Measurements from ENCODE around the gene BMP2.

DNA sequence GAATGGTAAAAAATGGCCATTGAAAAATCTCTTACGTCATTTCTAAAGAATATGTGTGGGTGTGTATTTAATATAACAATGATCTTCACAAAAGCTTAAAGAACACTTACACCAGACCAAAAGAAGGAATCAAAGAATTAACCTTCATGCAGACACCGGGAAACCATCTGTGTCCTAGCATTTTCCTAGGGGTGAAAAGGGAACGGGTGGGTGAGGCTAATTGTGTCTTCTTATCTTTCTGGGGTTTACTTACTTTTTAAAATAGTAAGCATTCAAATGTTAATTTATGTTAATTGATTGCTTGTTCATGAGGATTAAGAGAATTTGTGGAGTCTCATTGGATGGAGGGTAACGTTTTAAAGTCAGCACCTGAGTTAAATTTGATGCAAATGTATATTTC is 47.5 kb downstream of the BMP2 start:
- TF ChIP-seq, protein P1, sequence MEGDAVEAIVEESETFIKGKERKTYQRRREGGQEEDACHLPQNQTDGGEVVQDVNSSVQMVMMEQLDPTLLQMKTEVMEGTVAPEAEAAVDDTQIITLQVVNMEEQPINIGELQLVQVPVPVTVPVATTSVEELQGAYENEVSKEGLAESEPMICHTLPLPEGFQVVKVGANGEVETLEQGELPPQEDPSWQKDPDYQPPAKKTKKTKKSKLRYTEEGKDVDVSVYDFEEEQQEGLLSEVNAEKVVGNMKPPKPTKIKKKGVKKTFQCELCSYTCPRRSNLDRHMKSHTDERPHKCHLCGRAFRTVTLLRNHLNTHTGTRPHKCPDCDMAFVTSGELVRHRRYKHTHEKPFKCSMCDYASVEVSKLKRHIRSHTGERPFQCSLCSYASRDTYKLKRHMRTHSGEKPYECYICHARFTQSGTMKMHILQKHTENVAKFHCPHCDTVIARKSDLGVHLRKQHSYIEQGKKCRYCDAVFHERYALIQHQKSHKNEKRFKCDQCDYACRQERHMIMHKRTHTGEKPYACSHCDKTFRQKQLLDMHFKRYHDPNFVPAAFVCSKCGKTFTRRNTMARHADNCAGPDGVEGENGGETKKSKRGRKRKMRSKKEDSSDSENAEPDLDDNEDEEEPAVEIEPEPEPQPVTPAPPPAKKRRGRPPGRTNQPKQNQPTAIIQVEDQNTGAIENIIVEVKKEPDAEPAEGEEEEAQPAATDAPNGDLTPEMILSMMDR (IDR thresholded peaks at IDR 0.05; ENCODE audit: low read depth, low read length), result no peak
- TF ChIP-seq EZH2phosphoT487 (IDR thresholded peaks at IDR 0.05; ENCODE audit: low read depth), result no peak

Measured in OCI-LY3 (cell line).